Adrenal gland (tissue), 5 donors: Measurements from ENCODE around the gene GRIP1.

Experiments used
- CTCF ChIP-seq, 6 experiments: fragments of 450-650 bp in 4 of 6; fragments of 200-600 bp in 2 of 6; sonication (generic) in 1 of 6; IDR thresholded peaks; 1 replicate in 5 of 6; 2 replicates in 1 of 6; pipeline versions ENCODE4 v1.5.1 to v1.8.0; 2016 to 2021; ENCODE audit warnings: antibody characterized with exemption in 6 of 6, mild to moderate bottlenecking in 2 of 6, moderate library complexity in 1 of 6
- POLR2A ChIP-seq, 2 donors: fragments of 450-650 bp; IDR thresholded peaks; one replicate each; pipeline ENCODE4 v1.6.1; 2017; ENCODE audit warnings: antibody characterized with exemption in 2 of 2, mild to moderate bottlenecking in 2 of 2, moderate library complexity in 1 of 2
- donor health status: DM: no; HTN: no; CAD: no.

GRCh38 chr12:66453120-66453519, 225.8 kb downstream of the GRIP1 start:
- no peak for TF ChIP-seq CTCF (IDR thresholded peaks at IDR 0.05)
- TF ChIP-seq POLR2A (IDR thresholded peaks at IDR 0.05) = no peak
